Fibroblast of lung (primary cell): Measurements from ENCODE around the gene KLHL18.

Experiments
- EZH2 ChIP-seq: IDR thresholded peaks from 2 replicates; pipeline ENCODE4 v1.5.1; 2012; ENCODE audit warnings: low read length, control low read depth, mild to moderate bottlenecking; ENCODE audit errors: missing control alignments
- TF ChIP-seq, protein P1 (sequence below), 2 donors: IDR thresholded peaks in 1 of 2; conservative IDR thresholded peaks in 1 of 2; 1 replicate in 1 of 2; 2 replicates in 1 of 2; pipeline ENCODE4 v1.5.1; 2011 to 2012; ENCODE audit warnings: low read length in 2 of 2, control low read depth in 1 of 2, inconsistent platforms in 1 of 2, low read depth in 1 of 2, mild to moderate bottlenecking in 1 of 2

- TF ChIP-seq, protein P1, sequence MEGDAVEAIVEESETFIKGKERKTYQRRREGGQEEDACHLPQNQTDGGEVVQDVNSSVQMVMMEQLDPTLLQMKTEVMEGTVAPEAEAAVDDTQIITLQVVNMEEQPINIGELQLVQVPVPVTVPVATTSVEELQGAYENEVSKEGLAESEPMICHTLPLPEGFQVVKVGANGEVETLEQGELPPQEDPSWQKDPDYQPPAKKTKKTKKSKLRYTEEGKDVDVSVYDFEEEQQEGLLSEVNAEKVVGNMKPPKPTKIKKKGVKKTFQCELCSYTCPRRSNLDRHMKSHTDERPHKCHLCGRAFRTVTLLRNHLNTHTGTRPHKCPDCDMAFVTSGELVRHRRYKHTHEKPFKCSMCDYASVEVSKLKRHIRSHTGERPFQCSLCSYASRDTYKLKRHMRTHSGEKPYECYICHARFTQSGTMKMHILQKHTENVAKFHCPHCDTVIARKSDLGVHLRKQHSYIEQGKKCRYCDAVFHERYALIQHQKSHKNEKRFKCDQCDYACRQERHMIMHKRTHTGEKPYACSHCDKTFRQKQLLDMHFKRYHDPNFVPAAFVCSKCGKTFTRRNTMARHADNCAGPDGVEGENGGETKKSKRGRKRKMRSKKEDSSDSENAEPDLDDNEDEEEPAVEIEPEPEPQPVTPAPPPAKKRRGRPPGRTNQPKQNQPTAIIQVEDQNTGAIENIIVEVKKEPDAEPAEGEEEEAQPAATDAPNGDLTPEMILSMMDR (conservative IDR thresholded peaks at IDR 0.05 in 1 of 2, IDR thresholded peaks at IDR 0.05 in 1 of 2; ENCODE audit: low read depth in 1 of 2, low read length in 2 of 2) = no peak
- no peak for TF ChIP-seq EZH2
Measured at GRCh38 chr3:47301456-47301855, 18.7 kb downstream of the KLHL18 start.
